Neural progenitor cell (in vitro differentiated cells): ENCODE measurements around the gene SORBS2. TPM values are rescaled to one million over a fixed set of nuclear protein-coding genes. Genes with fewer than 3 reads are reported as not detected.

ENCODE experiments used
- DNase-seq: peaks from one replicate; pipeline ENCODE4 v3.0.0-alpha.2; 2016; ENCODE audit warnings: low spot score
- H2AFZ ChIP-seq: fragments of 200-600 bp; sonication (generic); replicated peaks from 2 replicates; pipeline ENCODE4 v1.6.1; 2016; ENCODE audit warnings: antibody characterized with exemption
- H3F3A ChIP-seq: fragments of 200-600 bp; sonication (generic); 2 replicates; pipeline ENCODE4 v1.6.1; 2016; ENCODE audit warnings: antibody characterized with exemption, low read depth
- H3K27ac ChIP-seq: fragments of 200-600 bp; sonication (generic); 2 replicates; pipeline ENCODE4 v1.5.1; 2016; ENCODE audit warnings: mild to moderate bottlenecking
- H3K27me3 ChIP-seq: fragments of 200-600 bp; sonication (generic); 2 replicates; pipeline ENCODE4 v1.6.1; 2016; ENCODE audit warnings: mild to moderate bottlenecking, moderate library complexity
- H3K36me3 ChIP-seq: fragments of 200-600 bp; sonication (generic); 2 replicates; pipeline ENCODE4 v1.5.1; 2016
- H3K4me1 ChIP-seq: fragments of 200-600 bp; sonication (generic); 2 replicates; pipeline ENCODE4 v1.6.1; 2016; ENCODE audit warnings: mixed run types
- H3K4me2 ChIP-seq: fragments of 200-600 bp; sonication (generic); 2 replicates; pipeline ENCODE4 v1.6.1; 2016
- H3K4me3 ChIP-seq: fragments of 200-600 bp; sonication (generic); 2 replicates; pipeline ENCODE4 v1.5.1; 2016
- H3K79me2 ChIP-seq: fragments of 200-600 bp; sonication (generic); 2 replicates; pipeline ENCODE4 v1.6.1; 2016; ENCODE audit warnings: low read depth
- H3K9ac ChIP-seq: fragments of 200-600 bp; sonication (generic); 2 replicates; pipeline ENCODE4 v1.6.1; 2016
- H3K9me3 ChIP-seq: fragments of 200-600 bp; sonication (generic); 2 replicates; pipeline ENCODE4 v1.5.1; 2016; ENCODE audit warnings: low read depth
- H4K20me1 ChIP-seq: fragments of 200-600 bp; sonication (generic); 2 replicates; pipeline ENCODE4 v1.6.1; 2016; ENCODE audit warnings: low read depth
- H3K27ac Mint-ChIP-seq: 3 replicates; pipeline ENCODE4 v1.8.0; 2021; ENCODE audit warnings: mixed read lengths
- H3K27me3 Mint-ChIP-seq: 2 replicates; pipeline ENCODE4 v1.8.0; 2022; ENCODE audit warnings: low read depth, mild to moderate bottlenecking, inconsistent platforms, moderate library complexity, mixed read lengths; ENCODE audit not compliant: insufficient read depth
- H3K36me3 Mint-ChIP-seq: 3 replicates; pipeline ENCODE4 v1.8.0; 2021; ENCODE audit warnings: mixed read lengths
- H3K4me1 Mint-ChIP-seq: 3 replicates; pipeline ENCODE4 v1.8.0; 2021; ENCODE audit warnings: mixed read lengths
- H3K4me3 Mint-ChIP-seq: 3 replicates; pipeline ENCODE4 v1.8.0; 2021; ENCODE audit warnings: mild to moderate bottlenecking, moderate library complexity, mixed read lengths
- H3K9me3 Mint-ChIP-seq: 3 replicates; pipeline ENCODE4 v1.8.0; 2020; ENCODE audit warnings: mixed read lengths
- EZH2 ChIP-seq: fragments of 200-600 bp; sonication (generic); IDR thresholded peaks from 2 replicates; pipeline ENCODE4 v1.6.1; 2017; ENCODE audit warnings: antibody characterized with exemption, mild to moderate bottlenecking, moderate library complexity
- EZH2phosphoT487 ChIP-seq: fragments of 200-600 bp; sonication (generic); IDR thresholded peaks from 2 replicates; pipeline ENCODE4 v1.6.1; 2017; ENCODE audit warnings: antibody characterized with exemption
- total RNA-seq: library from RNA; depleted of rRNA; stranded (reverse); fragments of >200 nt; gene quantifications from 2 replicates; pipeline ENCODE4 v1.2.3, GENCODE V29; 2015; ENCODE audit warnings: low replicate concordance
- TF ChIP-seq, protein P1 (sequence below): fragments of 200-600 bp; sonication (generic); IDR thresholded peaks from 2 replicates; pipeline ENCODE4 v1.5.1; 2017; ENCODE audit warnings: antibody characterized with exemption, mild to moderate bottlenecking

The SORBS2 gene
- total RNA-seq, 1 donor from 2014 or later, result 15.7 TPM

DNA sequence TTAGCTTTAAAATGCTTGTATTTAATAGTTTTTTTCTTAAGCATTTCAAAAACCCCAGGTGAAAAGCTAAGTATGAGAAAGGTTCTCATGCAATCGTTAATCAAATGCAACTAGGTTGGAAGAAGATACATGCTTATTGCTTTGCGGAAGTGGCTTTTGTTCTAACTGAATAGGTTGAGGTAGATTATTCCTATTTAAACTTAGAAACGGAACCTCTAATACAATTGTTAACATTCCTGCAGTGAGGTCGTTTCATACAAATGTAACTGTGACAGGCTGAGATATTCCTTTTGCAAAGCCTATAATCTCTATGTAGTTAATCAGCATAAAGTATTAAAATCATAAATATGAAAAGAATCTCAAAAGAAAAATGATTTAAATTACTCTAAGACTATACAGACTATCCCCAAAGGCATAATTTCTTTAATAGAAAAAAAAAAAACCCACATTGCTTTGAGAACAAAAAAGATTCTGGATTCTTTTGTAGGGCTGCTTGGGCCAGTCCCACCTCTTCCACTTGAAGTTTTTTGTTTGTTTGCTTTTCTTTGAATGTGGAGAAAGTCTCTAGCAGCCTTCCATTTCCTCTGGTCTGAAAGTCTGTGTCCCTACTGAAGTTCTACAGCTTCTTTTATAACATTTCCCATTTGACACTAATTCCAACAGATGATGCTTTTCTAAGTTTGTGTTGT is 25.6 kb upstream of the SORBS2 start:
- Histone ChIP-seq H3K4me3 (no peak overlapping the region), H3K36me3 (no peaks in the 10 kb centered on the region), H3K4me1 (peaks cover 72% of the 10 kb centered on the region), H4K20me1 (no peaks in the 10 kb centered on the region), H3K27ac (peak overlapping the region; percentile 13), H3F3A (peaks cover 57% of the 10 kb centered on the region), H3K27me3 (no peaks in the 10 kb centered on the region), H3K9ac (no peak overlapping the region), H3K4me2 (peak overlapping the region; percentile 28), H2AFZ (peak overlapping the region; percentile 75), H3K9me3 (no peaks in the 10 kb centered on the region), H3K79me2 (no peaks in the 10 kb centered on the region)
- Mint-ChIP-seq H3K9me3 (peaks cover 4% of the 10 kb centered on the region), H3K4me1 (peaks cover 13% of the 10 kb centered on the region), H3K4me3 (no peak overlapping the region), H3K36me3 (peaks cover 3% of the 10 kb centered on the region), H3K27ac (peak overlapping the region; percentile 92), H3K27me3 (peaks cover 8% of the 10 kb centered on the region)
- DNase-seq, result no peak
- TF ChIP-seq, protein P1, sequence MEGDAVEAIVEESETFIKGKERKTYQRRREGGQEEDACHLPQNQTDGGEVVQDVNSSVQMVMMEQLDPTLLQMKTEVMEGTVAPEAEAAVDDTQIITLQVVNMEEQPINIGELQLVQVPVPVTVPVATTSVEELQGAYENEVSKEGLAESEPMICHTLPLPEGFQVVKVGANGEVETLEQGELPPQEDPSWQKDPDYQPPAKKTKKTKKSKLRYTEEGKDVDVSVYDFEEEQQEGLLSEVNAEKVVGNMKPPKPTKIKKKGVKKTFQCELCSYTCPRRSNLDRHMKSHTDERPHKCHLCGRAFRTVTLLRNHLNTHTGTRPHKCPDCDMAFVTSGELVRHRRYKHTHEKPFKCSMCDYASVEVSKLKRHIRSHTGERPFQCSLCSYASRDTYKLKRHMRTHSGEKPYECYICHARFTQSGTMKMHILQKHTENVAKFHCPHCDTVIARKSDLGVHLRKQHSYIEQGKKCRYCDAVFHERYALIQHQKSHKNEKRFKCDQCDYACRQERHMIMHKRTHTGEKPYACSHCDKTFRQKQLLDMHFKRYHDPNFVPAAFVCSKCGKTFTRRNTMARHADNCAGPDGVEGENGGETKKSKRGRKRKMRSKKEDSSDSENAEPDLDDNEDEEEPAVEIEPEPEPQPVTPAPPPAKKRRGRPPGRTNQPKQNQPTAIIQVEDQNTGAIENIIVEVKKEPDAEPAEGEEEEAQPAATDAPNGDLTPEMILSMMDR, result no peak
- no peak for TF ChIP-seq EZH2phosphoT487
- no peak for TF ChIP-seq EZH2

DNA sequence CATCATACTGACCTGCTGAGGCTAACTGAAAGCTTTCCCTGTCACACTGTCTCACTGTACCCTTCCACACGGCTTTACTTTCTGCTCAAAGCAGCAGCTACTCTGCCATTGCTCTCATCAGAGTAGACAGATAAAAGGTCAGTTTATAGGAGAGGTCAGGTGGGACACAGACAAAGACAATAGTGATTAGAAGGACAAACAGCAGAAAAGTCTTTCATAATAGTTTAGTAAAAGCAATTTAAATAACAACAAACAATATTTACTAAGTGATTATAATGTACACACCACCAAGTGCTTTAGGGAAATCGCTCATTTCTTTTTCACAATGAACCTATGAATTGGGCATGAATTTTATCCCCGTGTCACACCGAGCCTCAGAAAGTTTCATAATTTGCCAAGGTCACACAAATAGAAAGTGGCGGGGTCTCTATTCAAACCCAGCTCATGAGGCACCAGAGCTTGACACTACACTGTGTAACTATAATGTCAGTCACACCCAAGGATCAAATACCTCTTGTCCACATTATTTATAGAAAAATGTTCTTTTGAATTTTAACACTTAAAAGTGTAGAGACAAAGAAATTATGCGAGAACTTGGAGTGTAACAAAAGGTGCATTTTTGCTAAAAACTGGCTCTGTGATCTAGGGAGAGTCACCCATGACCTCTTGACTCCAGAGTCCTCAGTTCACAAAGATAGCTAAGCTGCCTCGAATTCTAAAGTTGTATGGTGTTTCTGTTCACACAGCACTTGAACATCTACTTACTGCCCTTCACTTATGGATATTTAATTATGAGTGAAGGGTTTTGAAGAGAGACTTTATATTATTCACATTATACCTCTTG is 24.5 kb upstream of the SORBS2 start:
- Mint-ChIP-seq H3K27me3 (peaks cover 4% of the 10 kb centered on the region), H3K27ac (peak overlapping the region; percentile 95), H3K36me3 (peaks cover 3% of the 10 kb centered on the region), H3K4me1 (peaks cover 13% of the 10 kb centered on the region), H3K9me3 (peaks cover 4% of the 10 kb centered on the region), H3K4me3 (peak overlapping the region; percentile 17)
- Histone ChIP-seq H4K20me1 (no peaks in the 10 kb centered on the region), H3K36me3 (no peaks in the 10 kb centered on the region), H3K4me2 (peak overlapping the region; percentile 22), H2AFZ (no peak overlapping the region), H3F3A (peaks cover 57% of the 10 kb centered on the region), H3K4me1 (peaks cover 72% of the 10 kb centered on the region), H3K9ac (no peak overlapping the region), H3K27me3 (no peaks in the 10 kb centered on the region), H3K79me2 (no peaks in the 10 kb centered on the region), H3K4me3 (no peak overlapping the region), H3K9me3 (no peaks in the 10 kb centered on the region), H3K27ac (no peak overlapping the region)
- TF ChIP-seq EZH2 (no peak), EZH2phosphoT487 (no peak)
- TF ChIP-seq, protein P1, result no peak
- peak; percentile 32 for DNase-seq

DNA sequence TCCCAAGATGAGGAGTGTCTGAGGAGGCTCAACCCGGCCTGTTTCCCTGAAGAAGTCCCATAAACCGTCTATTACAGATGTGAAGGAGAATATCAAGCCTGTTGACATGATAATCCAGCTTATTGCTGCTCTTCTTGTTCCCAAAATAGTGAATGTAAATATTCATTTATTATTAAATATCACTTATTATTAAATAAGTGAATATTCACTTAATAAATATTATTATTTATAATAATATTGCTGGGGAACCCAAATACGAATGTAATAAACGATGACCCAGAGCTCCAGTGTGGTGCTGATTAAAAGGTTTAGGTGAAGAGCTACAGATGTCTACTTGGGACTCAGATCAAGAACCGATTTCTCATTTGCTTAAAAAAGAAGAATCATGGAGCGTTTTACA is 23.8 kb upstream of the SORBS2 start:
- peaks cover 57% of the 10 kb centered on the region for H3F3A ChIP-seq
- no peaks in the 10 kb centered on the region for H3K27me3 ChIP-seq
- H3K4me1 Mint-ChIP-seq, result peaks cover 13% of the 10 kb centered on the region
- TF ChIP-seq EZH2phosphoT487 (no peak), EZH2 (no peak)
- TF ChIP-seq, protein P1, result no peak
- H3K4me2 ChIP-seq, result peak overlapping the region; percentile 22
- peaks cover 4% of the 10 kb centered on the region for H3K27me3 Mint-ChIP-seq
- H3K4me3 ChIP-seq, result no peak overlapping the region
- H3K36me3 ChIP-seq, result no peaks in the 10 kb centered on the region
- H3K4me3 Mint-ChIP-seq, result peak overlapping the region; percentile 17
- H4K20me1 ChIP-seq, result no peaks in the 10 kb centered on the region
- H3K36me3 Mint-ChIP-seq, result peaks cover 3% of the 10 kb centered on the region
- H3K9me3 Mint-ChIP-seq, result peaks cover 4% of the 10 kb centered on the region
- no peaks in the 10 kb centered on the region for H3K79me2 ChIP-seq
- no peak overlapping the region for H2AFZ ChIP-seq
- no peak for DNase-seq
- no peaks in the 10 kb centered on the region for H3K9me3 ChIP-seq
- H3K27ac ChIP-seq, result no peak overlapping the region
- H3K4me1 ChIP-seq, result peaks cover 72% of the 10 kb centered on the region
- peak overlapping the region; percentile 95 for H3K27ac Mint-ChIP-seq
- no peak overlapping the region for H3K9ac ChIP-seq
